ENCODE data around the gene S100A9. TPM values are rescaled to one million over a fixed set of nuclear protein-coding genes. Genes with fewer than 3 reads are reported as not detected.

Gene S100A9
- total RNA-seq, 1 donor, result 88.9 TPM

- DNase-seq (ENCODE audit: low read depth in 2 of 3, low spot score in 2 of 3), result no peak
Observed at GRCh38 chr1:153359241-153359640, 1.6 kb downstream of the S100A9 start.

- no peak for DNase-seq (ENCODE audit: low read depth in 2 of 3, low spot score in 2 of 3)
Observed at GRCh38 chr1:153360190-153360589, 2.5 kb downstream of the S100A9 start.

GRCh38 chr1:153360592-153361479, 3.2 kb downstream of the S100A9 start:
- no peak for DNase-seq (ENCODE audit: low read depth in 2 of 3, low spot score in 2 of 3)

GRCh38 chr1:153361480-153362109, 3.9 kb downstream of the S100A9 start:
- no peak for DNase-seq (ENCODE audit: low read depth in 2 of 3, low spot score in 2 of 3)

- no peak for DNase-seq (ENCODE audit: low read depth in 2 of 3, low spot score in 2 of 3)
Observed at GRCh38 chr1:153362187-153362775, 4.6 kb downstream of the S100A9 start.

- no peak for DNase-seq (ENCODE audit: low read depth in 2 of 3, low spot score in 2 of 3)
Observed at GRCh38 chr1:153363641-153364040, 6.0 kb downstream of the S100A9 start.

- DNase-seq (ENCODE audit: low read depth in 2 of 3, low spot score in 2 of 3), result no peak
Observed at GRCh38 chr1:153364156-153364555, 6.5 kb downstream of the S100A9 start.

- no peak for DNase-seq (ENCODE audit: low read depth in 2 of 3, low spot score in 2 of 3)
Observed at GRCh38 chr1:153364766-153365666, 7.4 kb downstream of the S100A9 start.

- DNase-seq (ENCODE audit: low read depth in 2 of 3, low spot score in 2 of 3), result no peak
Observed at GRCh38 chr1:153365696-153366095, 8.0 kb downstream of the S100A9 start.

- no peak for DNase-seq (ENCODE audit: low read depth in 2 of 3, low spot score in 2 of 3)
Observed at GRCh38 chr1:153366261-153366660, 8.6 kb downstream of the S100A9 start.

- no peak for DNase-seq (ENCODE audit: low read depth in 2 of 3, low spot score in 2 of 3)
Observed at GRCh38 chr1:153367090-153367489, 9.4 kb downstream of the S100A9 start.

- no peak for DNase-seq (ENCODE audit: low read depth in 2 of 3, low spot score in 2 of 3)
Observed at GRCh38 chr1:153368495-153368894, 10.8 kb downstream of the S100A9 start.

GRCh38 chr1:153370146-153370545, 12.5 kb downstream of the S100A9 start:
- DNase-seq (ENCODE audit: low read depth in 2 of 3, low spot score in 2 of 3), result no peak

- no peak for DNase-seq (ENCODE audit: low read depth in 2 of 3, low spot score in 2 of 3)
Observed at GRCh38 chr1:153371231-153371630, 13.6 kb downstream of the S100A9 start.

- DNase-seq (ENCODE audit: low read depth in 2 of 3, low spot score in 2 of 3), result no peak
Observed at GRCh38 chr1:153372571-153372970, 14.9 kb downstream of the S100A9 start.

- DNase-seq (ENCODE audit: low read depth in 2 of 3, low spot score in 2 of 3), result no peak
Observed at GRCh38 chr1:153374071-153374470, 16.4 kb downstream of the S100A9 start.

- no peak for DNase-seq (ENCODE audit: low read depth in 2 of 3, low spot score in 2 of 3)
Observed at GRCh38 chr1:153375511-153375910, 17.9 kb downstream of the S100A9 start, which contains the start of gene S100A12. S100A12 (minus strand) TSS chr1:153375621; CDS start chr1:153374592, 1,029 bp downstream.

GRCh38 chr1:153379591-153379990, 21.9 kb downstream of the S100A9 start:
- no peak for DNase-seq (ENCODE audit: low read depth in 2 of 3, low spot score in 2 of 3)

- DNase-seq (ENCODE audit: low read depth in 2 of 3, low spot score in 2 of 3), result no peak
Observed at GRCh38 chr1:153380711-153381110, 23.1 kb downstream of the S100A9 start.

- no peak for DNase-seq (ENCODE audit: low read depth in 2 of 3, low spot score in 2 of 3)
Observed at GRCh38 chr1:153384958-153385580, 27.4 kb downstream of the S100A9 start.

Measured in hematopoietic multipotent progenitor cell (in vitro differentiated cells).